ENCODE measurements around the gene NOS1AP. TPM values are rescaled to one million over a fixed set of nuclear protein-coding genes. Genes with fewer than 3 reads are reported as not detected.

Gene NOS1AP
- total and polyA plus RNA-seq, 2 donors from 2014 or later: 0.47 to 10.7 TPM

GRCh38 chr1:162374406-162374805 lies 304.9 kb downstream of the NOS1AP start:
- H3K4me3 ChIP-seq (ENCODE audit: low read length in 3 of 3): no peak overlapping the region
- intact Hi-C loops (cut with DNase I): loop anchor here (10.0 kb wide), 1 partner anchor 320 kb away; no protein-coding TSS in a partner anchor
- H3K9me3 ChIP-seq (ENCODE audit: control insufficient read depth in 2 of 3, insufficient read depth in 1 of 3, low read length in 3 of 3): no peaks in the 10 kb centered on the region
- no peak for TF ChIP-seq CTCF (IDR thresholded peaks at IDR 0.05; ENCODE audit: borderline replicate concordance, extremely low read depth, insufficient read depth)
- DNase-seq: no peak
- H3K27ac ChIP-seq (ENCODE audit: low read depth in 2 of 2, low read length in 2 of 2): no peak overlapping the region
- H3K27me3 ChIP-seq (ENCODE audit: control insufficient read depth, insufficient read depth, low read length): no peaks in the 10 kb centered on the region
- H3K9ac ChIP-seq (ENCODE audit: low read length in 3 of 3): no peak overlapping the region
- H3K36me3 ChIP-seq (ENCODE audit: control insufficient read depth in 2 of 3, insufficient read depth in 3 of 3, low read length in 3 of 3): peaks cover 0 to 4% (median 0%) of the 10 kb centered on the region in 3 donors
- FAIRE-seq: no peak
- H3K4me1 ChIP-seq (ENCODE audit: control insufficient read depth in 2 of 3, insufficient read depth in 2 of 3, low read depth in 1 of 3, low read length in 3 of 3): no peaks in the 10 kb centered on the region

- H3K4me3 ChIP-seq (ENCODE audit: low read length in 3 of 3): no peak overlapping the region
- no peak for DNase-seq
- H3K27me3 ChIP-seq (ENCODE audit: control insufficient read depth, insufficient read depth, low read length): no peaks in the 10 kb centered on the region
- peaks cover 0 to 4% (median 0%) of the 10 kb centered on the region in 3 donors for H3K36me3 ChIP-seq (ENCODE audit: control insufficient read depth in 2 of 3, insufficient read depth in 3 of 3, low read length in 3 of 3)
- no peak overlapping the region for H3K9ac ChIP-seq (ENCODE audit: low read length in 3 of 3)
- TF ChIP-seq CTCF (IDR thresholded peaks at IDR 0.05; ENCODE audit: borderline replicate concordance, extremely low read depth, insufficient read depth): no peak
- H3K9me3 ChIP-seq (ENCODE audit: control insufficient read depth in 2 of 3, insufficient read depth in 1 of 3, low read length in 3 of 3): no peaks in the 10 kb centered on the region
- H3K4me1 ChIP-seq (ENCODE audit: control insufficient read depth in 2 of 3, insufficient read depth in 2 of 3, low read depth in 1 of 3, low read length in 3 of 3): no peaks in the 10 kb centered on the region
- intact Hi-C loops (cut with DNase I): loop anchor here (10.0 kb wide), 1 partner anchor 321 kb away; no protein-coding TSS in a partner anchor
- H3K27ac ChIP-seq (ENCODE audit: low read depth in 2 of 2, low read length in 2 of 2): no peak overlapping the region
- no peak for FAIRE-seq
These were observed 306.0 kb downstream of the NOS1AP start for GRCh38 chr1:162375463-162375862.

GRCh38 chr1:162376691-162377090 lies 307.2 kb downstream of the NOS1AP start, which contains the start of gene SPATA46:
TSS of gene SPATA46 (minus strand) at chr1:162376854. CDS start at chr1:162376790, 64 bp downstream.
- no peaks in the 10 kb centered on the region for H3K27me3 ChIP-seq (ENCODE audit: control insufficient read depth, insufficient read depth, low read length)
- H3K4me3 ChIP-seq (ENCODE audit: low read length in 3 of 3): no peak within 1 kb of the TSS
- peaks cover 0 to 4% (median 0%) of the 10 kb centered on the region in 3 donors for H3K36me3 ChIP-seq (ENCODE audit: control insufficient read depth in 2 of 3, insufficient read depth in 3 of 3, low read length in 3 of 3)
- TF ChIP-seq CTCF (IDR thresholded peaks at IDR 0.05; ENCODE audit: borderline replicate concordance, extremely low read depth, insufficient read depth): no peak
- H3K9me3 ChIP-seq (ENCODE audit: control insufficient read depth in 2 of 3, insufficient read depth in 1 of 3, low read length in 3 of 3): no peaks in the 10 kb centered on the region
- intact Hi-C loops (cut with DNase I): loop anchor here (10.0 kb wide), 1 partner anchor 322 kb away; no protein-coding TSS in a partner anchor
- H3K9ac ChIP-seq (ENCODE audit: low read length in 3 of 3): no peak within 1 kb of the TSS
- no peak within 1 kb of the TSS for H3K27ac ChIP-seq (ENCODE audit: low read depth in 2 of 2, low read length in 2 of 2)
- H3K4me1 ChIP-seq (ENCODE audit: control insufficient read depth in 2 of 3, insufficient read depth in 2 of 3, low read depth in 1 of 3, low read length in 3 of 3): peaks cover 0 to 2% (median 0%) of the 10 kb centered on the region in 3 donors
- DNase-seq (no peak), FAIRE-seq (no peak)
